Measurements from ENCODE around the gene TXNDC2. TPM values are rescaled to one million over a fixed set of nuclear protein-coding genes. Genes with fewer than 3 reads are reported as not detected.

The TXNDC2 gene
- total and polyA plus RNA-seq, 9 of the 15 experiments (the other 6 are each of a cell fraction or from before 2014, with no cell fraction given), result 1.2 to 4.9 (median 2.3) TPM

DNA sequence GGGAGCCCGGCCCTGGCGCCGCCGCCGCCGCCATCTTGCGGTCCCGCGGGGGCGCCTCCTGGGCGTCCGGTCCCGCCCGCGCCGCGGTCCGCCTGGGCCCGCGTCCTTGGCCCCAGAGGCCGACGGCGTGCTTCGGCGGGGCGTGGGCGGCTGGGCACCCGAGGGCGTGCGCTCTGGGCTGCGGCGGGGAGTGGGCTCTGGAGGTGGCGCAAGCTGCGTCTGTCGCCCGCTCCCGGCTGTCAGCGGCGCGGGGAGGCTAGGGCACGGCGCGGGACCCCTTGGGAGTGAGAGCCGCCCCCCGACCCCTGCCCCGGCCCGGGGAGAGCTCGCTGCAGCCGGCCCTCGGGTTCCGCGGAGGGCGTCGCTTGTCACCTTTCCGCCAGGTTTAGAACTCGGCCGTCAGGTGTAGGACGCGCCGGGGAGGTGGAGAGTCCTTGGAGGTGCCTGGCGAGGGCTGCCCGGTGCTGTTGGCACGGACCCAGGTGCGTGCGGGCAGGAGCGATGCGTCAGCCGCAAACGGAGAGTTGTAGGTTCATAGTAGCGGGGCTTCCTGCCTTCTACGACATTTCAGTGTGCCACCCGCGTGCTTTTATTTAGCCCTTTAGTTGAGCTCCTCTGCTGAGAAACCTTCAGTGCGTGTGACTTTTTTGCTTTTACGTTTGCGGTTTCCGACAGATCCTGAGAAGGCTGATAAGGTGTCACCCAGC, 29.0 kb downstream of the TXNDC2 start (continued):
- TF ChIP-seq SAFB2 (IDR thresholded peaks at IDR 0.05; ENCODE audit: borderline replicate concordance, low read depth, low read length, severe bottlenecking) (no peak), RUNX1 (IDR thresholded peaks at IDR 0.05; ENCODE audit: low read depth) (peak; percentile 67; the same call in 1 of the 2 replicates), CBX3 (IDR thresholded peaks at IDR 0.05; ENCODE audit: borderline replicate concordance in 1 of 2, low read length in 2 of 2) (peak in 1 of 2 experiments; percentile 48; a peak in 1 of 3 replicates), TRIM24 (IDR thresholded peaks at IDR 0.05) (0 out of 4 replicates have a peak, but pooled peaks of 1 of the 2 experiments have one; percentile 46), SRSF1 (IDR thresholded peaks at IDR 0.05; ENCODE audit: low read depth, low read length) (no peak), DIDO1 (tag; IDR thresholded peaks at IDR 0.05; ENCODE audit: low read depth) (no peak), ZNF140 (CRISPR knock-in tag; IDR thresholded peaks at IDR 0.05) (no peak), RCOR1 (IDR thresholded peaks at IDR 0.05; ENCODE audit: borderline replicate concordance in 1 of 2, low read depth in 2 of 2, low read length in 2 of 2) (peak in 1 of 2 experiments; percentile 49; a peak in 1 of 4 replicates), MAFG (tag; conservative IDR thresholded peaks at IDR 0.05) (no peak), SNRNP70 (optimal IDR thresholded peaks at IDR 0.05; ENCODE audit: low read depth, low read length) (no peak), NFRKB (IDR thresholded peaks at IDR 0.05; ENCODE audit: low read depth) (peak; percentile 66), PYGO2 (tag; IDR thresholded peaks at IDR 0.05) (peak; percentile 62; the same call in 1 of the 2 replicates), ATF4 (CRISPR knock-in tag; IDR thresholded peaks at IDR 0.05) (peak; percentile 55; the same call in 1 of the 2 replicates), ZFP1 (CRISPR knock-in tag; IDR thresholded peaks at IDR 0.05) (0 out of 2 replicates have a peak, but pooled peaks have one; percentile 28), ARID2 (IDR thresholded peaks at IDR 0.05) (no peak), HDAC1 (IDR thresholded peaks at IDR 0.05) (peak in 1 of 2 experiments; percentile 83; a peak in 2 of 4 replicates)
- TF ChIP-seq, protein P1, sequence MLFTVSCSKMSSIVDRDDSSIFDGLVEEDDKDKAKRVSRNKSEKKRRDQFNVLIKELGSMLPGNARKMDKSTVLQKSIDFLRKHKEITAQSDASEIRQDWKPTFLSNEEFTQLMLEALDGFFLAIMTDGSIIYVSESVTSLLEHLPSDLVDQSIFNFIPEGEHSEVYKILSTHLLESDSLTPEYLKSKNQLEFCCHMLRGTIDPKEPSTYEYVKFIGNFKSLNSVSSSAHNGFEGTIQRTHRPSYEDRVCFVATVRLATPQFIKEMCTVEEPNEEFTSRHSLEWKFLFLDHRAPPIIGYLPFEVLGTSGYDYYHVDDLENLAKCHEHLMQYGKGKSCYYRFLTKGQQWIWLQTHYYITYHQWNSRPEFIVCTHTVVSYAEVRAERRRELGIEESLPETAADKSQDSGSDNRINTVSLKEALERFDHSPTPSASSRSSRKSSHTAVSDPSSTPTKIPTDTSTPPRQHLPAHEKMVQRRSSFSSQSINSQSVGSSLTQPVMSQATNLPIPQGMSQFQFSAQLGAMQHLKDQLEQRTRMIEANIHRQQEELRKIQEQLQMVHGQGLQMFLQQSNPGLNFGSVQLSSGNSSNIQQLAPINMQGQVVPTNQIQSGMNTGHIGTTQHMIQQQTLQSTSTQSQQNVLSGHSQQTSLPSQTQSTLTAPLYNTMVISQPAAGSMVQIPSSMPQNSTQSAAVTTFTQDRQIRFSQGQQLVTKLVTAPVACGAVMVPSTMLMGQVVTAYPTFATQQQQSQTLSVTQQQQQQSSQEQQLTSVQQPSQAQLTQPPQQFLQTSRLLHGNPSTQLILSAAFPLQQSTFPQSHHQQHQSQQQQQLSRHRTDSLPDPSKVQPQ (CRISPR knock-in tag; IDR thresholded peaks at IDR 0.05; ENCODE audit: borderline replicate concordance), result no peak
- TF ChIP-seq, protein P2, sequence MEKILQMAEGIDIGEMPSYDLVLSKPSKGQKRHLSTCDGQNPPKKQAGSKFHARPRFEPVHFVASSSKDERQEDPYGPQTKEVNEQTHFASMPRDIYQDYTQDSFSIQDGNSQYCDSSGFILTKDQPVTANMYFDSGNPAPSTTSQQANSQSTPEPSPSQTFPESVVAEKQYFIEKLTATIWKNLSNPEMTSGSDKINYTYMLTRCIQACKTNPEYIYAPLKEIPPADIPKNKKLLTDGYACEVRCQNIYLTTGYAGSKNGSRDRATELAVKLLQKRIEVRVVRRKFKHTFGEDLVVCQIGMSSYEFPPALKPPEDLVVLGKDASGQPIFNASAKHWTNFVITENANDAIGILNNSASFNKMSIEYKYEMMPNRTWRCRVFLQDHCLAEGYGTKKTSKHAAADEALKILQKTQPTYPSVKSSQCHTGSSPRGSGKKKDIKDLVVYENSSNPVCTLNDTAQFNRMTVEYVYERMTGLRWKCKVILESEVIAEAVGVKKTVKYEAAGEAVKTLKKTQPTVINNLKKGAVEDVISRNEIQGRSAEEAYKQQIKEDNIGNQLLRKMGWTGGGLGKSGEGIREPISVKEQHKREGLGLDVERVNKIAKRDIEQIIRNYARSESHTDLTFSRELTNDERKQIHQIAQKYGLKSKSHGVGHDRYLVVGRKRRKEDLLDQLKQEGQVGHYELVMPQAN (IDR thresholded peaks at IDR 0.05; ENCODE audit: borderline replicate concordance), result peak; percentile 84

Measured in K562 (cell line).